NK-92 (cell line): Measurements from ENCODE around the gene GATAD2B.
"Not testable (repeated sequence)": the region's sequence is repeated elsewhere in the genome, so short reads cannot be mapped to it uniquely, and the experiment has no call there.

ENCODE experiments used
- DNase-seq: peaks from one replicate; lab custom pipeline; 2025; ENCODE audit not compliant: unreplicated experiment; lab: John Stamatoyannopoulos, UW

GATAD2B gene

GRCh38 chr1:153799016-153799415 is 123.8 kb downstream of the GATAD2B start:
- DNase-seq: no peak

GRCh38 chr1:153798468-153798780 is 124.3 kb downstream of the GATAD2B start:
- DNase-seq: no peak

DNA sequence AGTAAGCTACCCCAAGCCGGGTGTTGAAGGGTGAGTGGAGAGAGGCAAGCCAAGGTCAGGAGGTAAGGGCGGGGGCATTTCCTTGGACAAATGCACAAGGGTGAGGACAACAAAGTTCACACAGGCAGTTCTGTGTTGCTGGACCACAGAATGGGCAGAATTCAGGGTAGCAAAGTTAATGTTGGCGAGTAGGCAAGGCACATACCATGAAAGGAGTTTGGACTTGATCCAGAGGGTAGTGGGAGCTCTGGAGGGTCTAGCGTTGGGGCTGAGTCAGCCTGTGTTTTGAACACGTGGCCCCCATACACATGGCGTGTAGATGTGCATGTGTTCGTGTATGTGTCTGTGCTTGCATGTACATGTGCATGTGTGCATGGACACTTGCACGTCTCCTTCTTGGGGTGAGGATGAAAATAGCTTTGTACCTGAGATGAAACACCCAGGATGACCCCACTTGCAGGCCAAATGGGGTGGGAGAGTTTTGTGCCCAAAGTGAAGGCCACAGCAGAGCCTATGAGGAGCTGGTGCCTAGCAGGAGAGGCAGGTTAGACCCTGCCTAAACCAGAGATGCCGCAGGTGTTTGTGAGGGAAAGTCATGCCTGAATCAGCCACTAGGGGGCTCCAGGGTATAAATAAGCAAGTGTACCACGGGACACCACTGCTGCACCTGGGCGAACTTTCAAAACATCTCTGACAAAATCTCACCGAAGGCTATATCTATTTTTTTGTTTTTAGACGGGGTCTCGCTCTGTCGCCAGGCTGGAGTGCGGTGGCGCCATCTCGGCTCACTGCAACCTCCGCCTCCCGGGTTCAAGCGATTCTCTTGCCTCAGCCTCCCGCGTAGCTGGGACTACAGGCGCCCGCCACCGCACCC is 125.7 kb downstream of the GATAD2B start:
- no peak for DNase-seq

GRCh38 chr1:153795934-153796785 is 126.6 kb downstream of the GATAD2B start:
- DNase-seq: no peak

GRCh38 chr1:153795330-153795837 is 127.4 kb downstream of the GATAD2B start:
- DNase-seq: no peak

DNA sequence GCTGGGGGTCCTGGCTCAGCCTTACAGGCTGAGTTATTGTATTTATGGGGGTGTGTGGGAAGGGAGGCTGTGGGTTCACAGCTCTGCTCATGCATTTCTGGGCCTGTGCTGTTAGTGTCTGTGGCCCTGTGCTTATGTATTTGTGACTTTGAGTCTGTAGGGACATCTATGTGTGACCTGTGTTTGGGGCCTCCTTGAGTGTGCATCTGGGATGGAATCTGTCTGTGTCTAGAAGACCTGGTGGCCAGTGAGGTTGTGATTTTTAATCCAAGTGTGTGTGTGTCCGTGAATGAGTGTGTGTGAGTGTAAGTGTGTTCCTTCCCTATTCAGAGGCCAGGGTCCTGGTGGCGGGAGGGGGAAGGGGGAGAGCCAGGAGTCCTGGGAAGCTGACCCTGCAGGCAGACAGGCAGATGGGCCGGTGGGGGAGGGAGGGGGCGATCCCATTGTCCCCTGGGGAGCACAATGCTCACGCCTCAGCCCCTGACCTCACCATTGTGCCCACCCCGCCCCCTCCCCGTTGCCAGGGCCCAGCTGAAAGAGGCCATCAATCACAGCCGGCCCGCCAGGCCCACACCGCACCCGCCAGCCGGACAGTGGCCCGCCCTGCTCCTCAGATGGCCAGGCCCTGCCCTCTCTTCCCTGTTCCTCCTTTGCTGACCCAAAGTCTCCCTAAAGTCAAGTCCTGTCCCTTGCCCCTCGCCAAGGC is 128.0 kb downstream of the GATAD2B start:
- DNase-seq: no peak

GRCh38 chr1:153793973-153794615 is 128.7 kb downstream of the GATAD2B start:
- no peak for DNase-seq

DNA sequence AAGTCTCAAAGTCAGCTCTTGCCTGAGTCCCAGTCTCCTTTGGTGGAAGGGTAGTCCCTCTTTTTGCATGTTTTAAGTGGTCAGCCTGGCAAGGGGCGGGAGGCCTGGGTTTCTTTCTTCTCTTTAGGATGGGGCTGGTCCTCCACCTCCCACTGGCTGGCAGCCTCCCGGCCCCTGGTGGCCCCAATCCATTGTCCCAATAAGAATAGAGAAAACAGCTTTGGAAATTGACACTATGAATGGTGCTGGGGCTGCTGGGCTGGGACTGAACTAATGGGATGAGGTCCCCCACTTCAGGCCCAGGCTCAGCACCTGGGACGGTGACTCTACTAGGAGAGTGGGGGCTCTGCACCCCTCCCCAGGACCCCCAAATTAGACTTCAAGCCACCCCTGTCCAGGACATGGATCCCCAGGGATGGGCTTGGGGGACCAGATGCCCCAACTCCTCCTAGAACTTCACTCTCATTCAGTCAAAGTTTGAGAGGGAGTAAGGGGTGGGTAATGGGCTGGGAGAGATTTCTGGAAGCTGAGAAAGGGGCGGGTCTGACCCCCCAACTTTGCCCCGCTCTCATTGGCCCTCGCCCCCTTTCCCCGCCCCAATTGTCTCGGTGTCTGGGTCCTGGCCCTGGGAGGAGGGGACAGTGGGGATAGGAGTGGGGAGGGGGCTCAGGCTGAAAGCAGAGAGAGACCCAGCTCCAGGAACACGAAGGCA is 129.4 kb downstream of the GATAD2B start:
- DNase-seq: no peak

- no peak for DNase-seq
Observed at GRCh38 chr1:153792631-153793041, 130.1 kb downstream of the GATAD2B start.

GRCh38 chr1:153791648-153792253 is 131.0 kb downstream of the GATAD2B start:
- no peak for DNase-seq

GRCh38 chr1:153790966-153791647 is 131.7 kb downstream of the GATAD2B start:
- no peak for DNase-seq

DNA sequence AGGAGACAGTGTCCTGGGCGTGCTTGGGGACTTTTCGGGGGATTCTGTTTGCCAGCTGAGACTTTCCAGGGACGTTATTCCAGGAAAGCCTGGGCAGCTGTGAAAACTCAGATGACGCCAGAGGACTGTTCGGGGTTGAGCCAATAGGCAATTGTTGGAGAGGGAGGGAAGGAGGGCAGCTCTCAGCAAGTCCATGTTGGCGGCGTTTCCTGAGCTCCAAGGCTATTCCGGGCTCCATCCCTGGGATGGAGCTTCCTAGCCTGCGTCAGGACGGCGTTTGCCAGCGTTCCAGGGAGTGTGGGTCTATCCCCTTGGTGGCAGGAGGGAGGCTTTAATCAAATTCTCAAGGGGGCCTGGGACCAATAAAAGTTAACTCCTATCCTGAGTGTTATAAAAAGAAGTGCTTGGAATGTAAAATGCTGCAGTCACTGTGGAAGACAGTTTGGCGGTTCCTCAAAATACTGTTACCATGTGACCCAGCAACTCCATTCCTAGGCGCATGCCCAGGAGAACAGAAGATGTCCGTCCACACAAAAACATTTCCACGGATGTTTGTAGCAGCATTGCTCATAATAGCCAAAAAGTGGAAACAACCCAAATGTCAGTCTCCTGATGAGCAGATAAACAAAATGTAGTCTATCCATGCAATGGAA is 132.3 kb downstream of the GATAD2B start:
- DNase-seq: no peak

- no peak for DNase-seq
Observed at GRCh38 chr1:153789478-153790034, 133.2 kb downstream of the GATAD2B start.

GRCh38 chr1:153786038-153786790 is 136.6 kb downstream of the GATAD2B start:
- no peak for DNase-seq

GRCh38 chr1:153783233-153784190 is 139.3 kb downstream of the GATAD2B start:
- DNase-seq: peak; percentile 80

- not testable (repeated sequence) for DNase-seq
Observed at GRCh38 chr1:153782648-153783047, 140.1 kb downstream of the GATAD2B start.
